Putamen (tissue), 1 donor: Measurements from ENCODE around the gene SLC13A3.

Experiments
- DNase-seq: peaks from one replicate; pipeline ENCODE4 v3.0.0-alpha.2; 2016; ENCODE audit warnings: low spot score

SLC13A3 gene

GRCh38 chr20:46555370-46555956 lies 95.8 kb downstream of the SLC13A3 start:
- DNase-seq: no peak

- DNase-seq: no peak
These were observed 96.4 kb downstream of the SLC13A3 start for GRCh38 chr20:46554828-46555227.

GRCh38 chr20:46553926-46554325 lies 97.3 kb downstream of the SLC13A3 start:
- no peak for DNase-seq

GRCh38 chr20:46552460-46553420 lies 98.5 kb downstream of the SLC13A3 start:
- DNase-seq: no peak

GRCh38 chr20:46551522-46552381 lies 99.5 kb downstream of the SLC13A3 start:
- no peak for DNase-seq

- DNase-seq: no peak
These were observed 100.8 kb downstream of the SLC13A3 start, which contains the start of gene OCSTAMP for GRCh38 chr20:46550461-46550860. Gene OCSTAMP, minus strand, starts transcription at chr20:46550654. Its CDS starts 94 bp downstream, at chr20:46550560.

GRCh38 chr20:46549188-46549972 lies 101.9 kb downstream of the SLC13A3 start:
- DNase-seq: no peak

GRCh38 chr20:46548688-46549087 lies 102.6 kb downstream of the SLC13A3 start:
- DNase-seq: no peak

GRCh38 chr20:46547995-46548394 lies 103.3 kb downstream of the SLC13A3 start:
- DNase-seq: no peak

- DNase-seq: no peak
These were observed 104.3 kb downstream of the SLC13A3 start for GRCh38 chr20:46546936-46547335.

GRCh38 chr20:46546298-46546697 lies 105.0 kb downstream of the SLC13A3 start:
- no peak for DNase-seq

- no peak for DNase-seq
These were observed 105.5 kb downstream of the SLC13A3 start for GRCh38 chr20:46545827-46546138.

GRCh38 chr20:46545077-46545826 lies 106.0 kb downstream of the SLC13A3 start:
- DNase-seq: no peak

GRCh38 chr20:46544576-46544975 lies 106.7 kb downstream of the SLC13A3 start:
- no peak for DNase-seq

- DNase-seq: no peak
These were observed 107.3 kb downstream of the SLC13A3 start for GRCh38 chr20:46543959-46544358.

GRCh38 chr20:46543033-46543432 lies 108.2 kb downstream of the SLC13A3 start:
- no peak for DNase-seq

GRCh38 chr20:46541229-46541935 lies 109.9 kb downstream of the SLC13A3 start:
- DNase-seq: no peak

- DNase-seq: no peak
These were observed 112.1 kb downstream of the SLC13A3 start for GRCh38 chr20:46539113-46539512.

GRCh38 chr20:46530640-46531039 lies 120.6 kb downstream of the SLC13A3 start:
- DNase-seq: no peak

GRCh38 chr20:46523696-46524328 lies 127.4 kb downstream of the SLC13A3 start:
- no peak for DNase-seq
